GM12874 (cell line): ENCODE data around the gene ZC3HAV1L.

Source experiments
- TF ChIP-seq, protein P1 (sequence below): IDR thresholded peaks from 2 replicates; pipeline ENCODE4 v1.5.1; 2011; ENCODE audit warnings: low read depth, mild to moderate bottlenecking, control low read depth, low read length, moderate library complexity; ENCODE audit not compliant: insufficient read depth

Gene ZC3HAV1L

DNA sequence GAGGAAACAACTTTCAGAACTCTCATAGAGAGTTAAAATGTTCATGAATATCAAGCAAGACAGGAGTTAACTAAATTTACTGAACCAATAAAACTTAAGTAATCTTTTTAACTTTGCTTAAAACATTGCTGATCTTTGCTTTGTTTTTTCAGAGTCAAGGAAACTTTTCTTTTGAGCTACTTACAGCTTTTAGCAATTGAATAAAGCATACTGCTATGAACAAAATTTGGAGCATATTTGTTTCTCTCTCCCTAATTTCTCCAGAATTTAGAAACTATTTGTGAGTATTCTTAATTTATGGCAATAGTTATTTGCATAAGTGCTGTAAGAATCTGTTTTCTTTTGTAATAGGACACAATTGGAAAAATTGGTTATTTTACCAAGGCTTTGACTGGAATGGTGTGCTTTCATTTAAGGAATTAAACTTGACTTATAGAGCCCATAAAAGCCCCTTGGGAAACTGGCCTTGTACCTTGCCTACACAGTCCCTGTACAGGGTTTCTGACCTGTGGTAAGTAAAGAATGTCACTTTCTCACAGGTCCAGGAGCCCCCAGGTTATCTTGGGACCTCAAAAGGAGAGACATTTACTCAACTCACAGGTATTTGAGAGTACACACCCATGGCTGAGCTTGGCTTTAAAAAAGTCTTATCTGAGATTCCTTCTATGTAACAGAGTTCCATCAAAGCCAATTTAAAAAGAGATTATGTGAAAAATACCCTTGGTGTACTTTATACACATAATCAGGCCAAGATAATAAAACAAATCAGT lies 31.3 kb downstream of the ZC3HAV1L start:
- TF ChIP-seq, protein P1, sequence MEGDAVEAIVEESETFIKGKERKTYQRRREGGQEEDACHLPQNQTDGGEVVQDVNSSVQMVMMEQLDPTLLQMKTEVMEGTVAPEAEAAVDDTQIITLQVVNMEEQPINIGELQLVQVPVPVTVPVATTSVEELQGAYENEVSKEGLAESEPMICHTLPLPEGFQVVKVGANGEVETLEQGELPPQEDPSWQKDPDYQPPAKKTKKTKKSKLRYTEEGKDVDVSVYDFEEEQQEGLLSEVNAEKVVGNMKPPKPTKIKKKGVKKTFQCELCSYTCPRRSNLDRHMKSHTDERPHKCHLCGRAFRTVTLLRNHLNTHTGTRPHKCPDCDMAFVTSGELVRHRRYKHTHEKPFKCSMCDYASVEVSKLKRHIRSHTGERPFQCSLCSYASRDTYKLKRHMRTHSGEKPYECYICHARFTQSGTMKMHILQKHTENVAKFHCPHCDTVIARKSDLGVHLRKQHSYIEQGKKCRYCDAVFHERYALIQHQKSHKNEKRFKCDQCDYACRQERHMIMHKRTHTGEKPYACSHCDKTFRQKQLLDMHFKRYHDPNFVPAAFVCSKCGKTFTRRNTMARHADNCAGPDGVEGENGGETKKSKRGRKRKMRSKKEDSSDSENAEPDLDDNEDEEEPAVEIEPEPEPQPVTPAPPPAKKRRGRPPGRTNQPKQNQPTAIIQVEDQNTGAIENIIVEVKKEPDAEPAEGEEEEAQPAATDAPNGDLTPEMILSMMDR, result no peak

DNA sequence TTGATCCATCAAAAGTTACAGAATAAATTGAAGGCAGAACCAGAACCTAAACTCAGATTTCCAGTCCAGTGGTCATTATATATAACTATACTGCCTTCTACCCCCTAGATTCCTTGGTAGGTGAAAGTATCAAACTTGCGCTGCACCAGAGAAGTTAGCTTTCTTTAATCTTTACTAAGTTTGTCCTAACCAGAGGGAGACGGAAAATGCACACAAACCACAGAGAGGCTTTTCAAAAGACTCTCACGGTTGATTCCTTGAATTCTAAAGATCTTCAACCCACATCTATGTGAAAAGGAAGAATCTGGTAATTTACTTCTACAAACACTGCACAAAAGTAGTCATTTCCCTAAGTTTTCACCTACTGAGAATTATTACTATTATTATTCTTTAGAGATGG lies 36.4 kb downstream of the ZC3HAV1L start:
- TF ChIP-seq, protein P1, result no peak

DNA sequence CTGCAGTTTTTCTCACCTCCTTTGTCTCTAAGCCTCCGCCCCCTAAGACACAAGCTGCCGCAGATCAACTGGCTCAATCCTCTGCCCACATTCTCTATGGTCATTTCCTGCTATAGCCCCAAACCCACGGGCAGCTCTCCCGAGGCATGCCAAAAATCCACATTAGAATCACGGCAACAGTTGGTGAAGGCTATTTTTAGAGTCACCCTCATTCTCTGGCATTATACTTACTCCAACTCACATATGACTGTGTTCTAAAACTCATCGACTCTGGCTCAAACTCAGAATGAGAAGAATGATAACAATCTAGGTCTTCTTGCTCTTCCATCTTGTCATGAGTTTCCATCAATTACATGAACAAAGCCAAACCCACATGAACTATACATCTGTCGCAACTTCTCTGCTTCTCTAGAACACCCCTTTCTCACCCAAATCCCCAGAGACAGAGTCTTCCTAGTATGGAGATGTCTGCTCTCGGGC lies 43.8 kb downstream of the ZC3HAV1L start:
- TF ChIP-seq, protein P1, result no peak

DNA sequence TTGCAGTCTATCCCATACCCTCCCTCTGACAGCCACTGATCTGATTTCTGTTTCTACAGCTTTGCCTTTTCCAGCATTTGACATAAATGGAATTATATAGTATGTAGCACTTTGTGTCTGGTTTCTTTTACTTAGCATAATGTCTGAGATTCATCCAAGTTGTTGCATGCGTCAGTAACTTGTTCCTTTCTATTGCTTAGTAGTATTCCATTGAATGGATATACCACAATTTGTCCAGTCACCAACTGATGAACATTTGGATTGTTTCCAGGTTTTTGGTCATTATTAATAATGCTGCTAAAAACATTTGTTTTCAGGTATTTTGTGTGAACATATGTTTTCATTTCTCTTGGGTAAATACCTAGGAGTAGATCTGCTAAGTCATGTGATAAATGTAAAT lies 48.2 kb downstream of the ZC3HAV1L start:
- TF ChIP-seq, protein P1, result no peak

DNA sequence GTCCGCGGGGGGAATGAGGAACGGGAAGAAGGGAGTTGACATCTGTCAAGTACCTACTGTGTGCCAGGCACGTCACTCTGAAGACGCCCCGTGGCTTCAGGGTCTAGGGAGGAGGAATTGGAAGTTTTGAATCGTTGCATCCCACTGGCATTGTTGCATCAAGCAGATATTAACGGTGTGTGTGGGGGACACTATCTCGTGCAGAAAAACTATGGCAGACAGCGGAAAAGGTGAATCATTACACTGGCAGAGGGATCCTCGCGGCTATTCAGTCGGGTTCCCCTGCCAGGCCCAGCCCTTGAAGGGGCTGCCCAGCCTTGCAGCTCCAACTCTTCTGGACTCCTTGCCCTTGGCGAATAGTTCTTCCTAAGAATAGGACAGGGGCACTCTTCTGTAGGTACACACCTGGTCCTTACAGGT lies 53.6 kb downstream of the ZC3HAV1L start:
- TF ChIP-seq, protein P1, result no peak

DNA sequence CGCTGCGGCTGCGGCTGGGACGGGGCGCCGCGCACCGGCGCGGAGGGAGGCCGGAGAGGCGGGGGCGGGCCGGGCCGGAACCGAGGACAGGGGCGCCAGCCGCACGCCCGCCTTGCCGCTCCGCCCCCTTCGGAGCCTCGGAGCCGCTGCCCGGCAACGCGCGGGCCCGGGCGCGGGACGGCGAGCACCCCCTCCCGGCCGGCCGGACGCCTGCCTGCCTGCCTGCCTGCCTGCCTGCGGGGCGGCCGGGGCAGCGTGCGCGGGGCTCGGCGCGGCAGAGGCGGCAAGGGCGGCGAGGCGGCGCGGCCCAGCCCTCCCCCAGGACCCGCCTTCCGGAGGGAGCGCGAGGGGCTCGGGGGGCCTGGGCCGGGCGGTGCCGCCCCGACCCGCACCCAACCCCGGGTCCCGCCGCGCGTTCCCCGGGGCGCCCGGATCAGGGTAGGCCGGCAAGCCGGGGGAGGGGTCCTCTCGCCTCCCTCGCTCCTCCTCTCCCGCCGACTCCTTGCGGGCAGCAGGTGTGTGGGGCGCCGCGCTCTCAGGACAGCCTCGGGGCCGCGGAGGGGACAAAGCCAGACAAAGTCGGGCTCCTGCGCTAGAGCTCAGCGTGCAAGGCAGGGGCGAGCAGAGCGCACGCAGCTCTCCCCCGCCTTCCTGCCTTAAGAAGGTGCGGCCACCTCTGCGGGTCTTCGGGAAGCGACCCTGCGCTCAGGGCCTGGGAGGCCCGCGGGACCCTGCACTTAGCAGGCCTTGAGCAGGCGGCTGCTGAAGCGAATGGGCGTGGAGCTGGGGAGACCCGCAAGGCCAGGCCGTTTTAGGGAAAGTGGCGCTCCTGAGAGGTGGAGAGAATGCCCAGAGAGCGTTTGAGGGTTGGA lies 54.3 kb downstream of the ZC3HAV1L start, which contains the start of gene KIAA1549:
TSS of gene KIAA1549 (minus strand) at position 58 of the 872 bp plus-strand sequence. CDS start 120 bp downstream, outside the sequence.
- TF ChIP-seq, protein P1, result peak; percentile 25; the same call in 1 of the 2 replicates
